ENCODE data around the gene EMC6. TPM values are rescaled to one million over a fixed set of nuclear protein-coding genes. Genes with fewer than 3 reads are reported as not detected.

EMC6 gene
- total RNA-seq, 1 donor from 2014 or later, result 69.4 TPM

- intact Hi-C loops (cut with micrococcal nuclease), result no loop called here
- Mint-ChIP-seq H3K27ac (peak overlapping the region; percentile 92), H3K36me3 (ENCODE audit: low read depth) (peaks cover 52% of the 10 kb centered on the region)
Observed at GRCh38 chr17:3641014-3641413, 27.6 kb upstream of the EMC6 start.

DNA sequence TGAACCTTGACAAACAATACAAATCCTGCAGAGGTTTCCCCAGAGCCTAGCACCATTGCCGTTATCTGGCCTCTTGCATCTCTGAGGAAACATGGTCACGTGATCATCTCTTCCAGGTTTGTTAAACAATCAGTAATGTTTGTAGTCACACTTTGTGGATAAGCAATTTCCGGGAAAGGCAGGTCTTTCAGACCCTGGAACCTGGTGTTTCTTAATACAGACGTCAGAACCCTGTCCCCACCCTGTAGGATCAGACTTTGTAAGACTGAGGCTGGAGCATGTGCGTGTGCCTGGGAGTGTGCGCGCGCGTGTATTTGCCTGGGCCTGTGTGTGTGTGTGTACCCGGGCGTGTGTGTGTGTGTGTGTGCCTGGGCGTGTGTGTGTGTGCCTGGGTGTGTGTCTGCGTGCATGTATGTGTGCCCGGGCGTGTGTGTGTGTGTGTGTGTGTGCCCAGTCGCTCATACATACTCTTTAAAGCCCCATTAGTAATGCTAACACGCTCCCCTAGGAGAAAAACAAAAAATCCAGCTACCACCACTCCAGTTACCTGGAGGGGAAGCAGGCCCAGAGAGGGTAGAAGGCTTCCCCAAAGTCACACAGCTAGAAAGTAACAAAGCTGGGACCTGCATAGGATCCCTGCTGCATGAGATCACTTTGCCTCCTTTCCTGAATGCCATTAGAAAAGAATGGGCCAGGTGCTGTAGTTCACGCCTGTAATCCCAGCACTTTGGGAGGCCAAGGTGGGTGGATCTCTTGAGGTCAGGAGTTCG, 26.7 kb upstream of the EMC6 start:
- Mint-ChIP-seq H3K27me3 (no peaks in the 10 kb centered on the region), H3K36me3 (ENCODE audit: low read depth) (peaks cover 52% of the 10 kb centered on the region), H3K9me3 (no peaks in the 10 kb centered on the region), H3K4me1 (peaks cover 46% of the 10 kb centered on the region), H3K27ac (peak overlapping the region; percentile 18), H3K4me3 (no peak overlapping the region)
- intact Hi-C loops (cut with micrococcal nuclease), result no loop called here
- no peak for DNase-seq

More at GRCh38 chr17:3641014-3641413, 27.6 kb upstream of the EMC6 start:
- Mint-ChIP-seq H3K4me3 (no peak overlapping the region), H3K4me1 (peaks cover 46% of the 10 kb centered on the region), H3K27me3 (no peaks in the 10 kb centered on the region), H3K9me3 (no peaks in the 10 kb centered on the region)
- no peak for DNase-seq

- intact Hi-C loops (cut with micrococcal nuclease), result no loop called here
Observed at GRCh38 chr17:3643889-3644349, 24.7 kb upstream of the EMC6 start.

GRCh38 chr17:3645310-3645709, 23.3 kb upstream of the EMC6 start:
- H3K27me3 Mint-ChIP-seq, result no peaks in the 10 kb centered on the region
- H3K4me1 Mint-ChIP-seq, result peaks cover 27% of the 10 kb centered on the region
- H3K9me3 Mint-ChIP-seq, result no peaks in the 10 kb centered on the region
- intact Hi-C loops (cut with micrococcal nuclease), result no loop called here
- no peak for DNase-seq
- H3K36me3 Mint-ChIP-seq (ENCODE audit: low read depth), result peaks cover 52% of the 10 kb centered on the region
- no peak overlapping the region for H3K4me3 Mint-ChIP-seq
- H3K27ac Mint-ChIP-seq, result peak overlapping the region; percentile 67

More at GRCh38 chr17:3643889-3644349, 24.7 kb upstream of the EMC6 start:
- Mint-ChIP-seq H3K27me3 (no peaks in the 10 kb centered on the region), H3K9me3 (no peaks in the 10 kb centered on the region), H3K27ac (peak overlapping the region; percentile 54), H3K36me3 (ENCODE audit: low read depth) (peaks cover 51% of the 10 kb centered on the region), H3K4me3 (peak overlapping the region; percentile 6), H3K4me1 (peaks cover 36% of the 10 kb centered on the region)
- no peak for DNase-seq

DNA sequence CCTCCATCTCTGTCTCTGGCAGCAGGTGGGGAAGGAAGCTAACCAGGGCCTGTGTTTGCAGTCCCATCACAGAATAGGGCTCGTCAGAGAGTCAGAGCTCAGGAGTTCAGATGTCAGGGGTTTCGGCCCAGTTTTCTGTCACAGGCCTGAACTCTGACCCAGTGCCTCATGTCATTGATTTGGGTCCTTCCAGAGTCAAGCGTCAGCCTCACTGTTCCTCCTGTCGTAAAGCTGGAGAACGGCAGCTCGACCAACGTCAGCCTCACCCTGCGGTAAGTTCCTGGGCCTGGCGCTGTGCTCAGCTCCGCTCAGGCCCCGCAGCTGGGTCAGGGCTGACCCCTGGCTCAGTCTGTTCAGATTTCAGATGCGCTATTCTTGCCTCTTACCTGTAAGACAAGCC, 21.4 kb upstream of the EMC6 start:
- H3K9me3 Mint-ChIP-seq, result no peaks in the 10 kb centered on the region
- no peak for DNase-seq

GRCh38 chr17:3647769-3648555, 20.6 kb upstream of the EMC6 start:
- Mint-ChIP-seq H3K27me3 (no peaks in the 10 kb centered on the region), H3K27ac (peak overlapping the region; percentile 11)
- intact Hi-C loops (cut with micrococcal nuclease), result loop anchor here (2.0 kb wide), 1 partner anchor 45 kb away; no protein-coding TSS in a partner anchor

More for the DNA sequence above, 21.4 kb upstream of the EMC6 start:
- Mint-ChIP-seq H3K27ac (no peak overlapping the region), H3K36me3 (ENCODE audit: low read depth) (peaks cover 40% of the 10 kb centered on the region), H3K4me3 (no peak overlapping the region), H3K4me1 (peaks cover 19% of the 10 kb centered on the region), H3K27me3 (no peaks in the 10 kb centered on the region)
- intact Hi-C loops (cut with micrococcal nuclease), result no loop called here

GRCh38 chr17:3655766-3656165, 12.8 kb upstream of the EMC6 start:
- H3K36me3 Mint-ChIP-seq (ENCODE audit: low read depth), result peaks cover 10% of the 10 kb centered on the region
- no peak overlapping the region for H3K4me3 Mint-ChIP-seq
- peak overlapping the region; percentile 37 for H3K27ac Mint-ChIP-seq
- DNase-seq, result no peak
- no peaks in the 10 kb centered on the region for H3K27me3 Mint-ChIP-seq
- intact Hi-C loops (cut with micrococcal nuclease), result no loop called here
- no peaks in the 10 kb centered on the region for H3K9me3 Mint-ChIP-seq
- no peaks in the 10 kb centered on the region for H3K4me1 Mint-ChIP-seq

More at GRCh38 chr17:3647769-3648555, 20.6 kb upstream of the EMC6 start:
- H3K4me1 Mint-ChIP-seq, result peaks cover 19% of the 10 kb centered on the region
- H3K4me3 Mint-ChIP-seq, result no peak overlapping the region
- peak; percentile 83 for DNase-seq
- H3K36me3 Mint-ChIP-seq (ENCODE audit: low read depth), result peaks cover 36% of the 10 kb centered on the region
- no peaks in the 10 kb centered on the region for H3K9me3 Mint-ChIP-seq

DNA sequence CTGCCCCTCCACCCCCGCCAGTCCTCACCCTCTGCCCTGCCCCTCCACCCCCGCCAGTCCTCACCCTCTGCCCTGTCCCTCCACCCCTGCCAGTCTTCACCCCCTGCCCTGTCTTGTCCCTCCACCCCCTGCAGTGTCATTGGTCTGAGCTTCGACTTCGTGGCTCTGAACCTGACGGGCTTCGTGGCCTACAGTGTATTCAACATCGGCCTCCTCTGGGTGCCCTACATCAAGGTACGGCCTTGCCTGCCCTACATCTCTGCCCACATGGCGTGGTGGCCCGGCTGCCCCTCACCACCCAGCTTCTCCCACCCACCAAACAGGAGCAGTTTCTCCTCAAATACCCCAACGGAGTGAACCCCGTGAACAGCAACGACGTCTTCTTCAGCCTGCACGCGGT, 12.3 kb upstream of the EMC6 start:
- Mint-ChIP-seq H3K27me3 (no peaks in the 10 kb centered on the region), H3K36me3 (ENCODE audit: low read depth) (peaks cover 10% of the 10 kb centered on the region)
- intact Hi-C loops (cut with micrococcal nuclease), result no loop called here

DNA sequence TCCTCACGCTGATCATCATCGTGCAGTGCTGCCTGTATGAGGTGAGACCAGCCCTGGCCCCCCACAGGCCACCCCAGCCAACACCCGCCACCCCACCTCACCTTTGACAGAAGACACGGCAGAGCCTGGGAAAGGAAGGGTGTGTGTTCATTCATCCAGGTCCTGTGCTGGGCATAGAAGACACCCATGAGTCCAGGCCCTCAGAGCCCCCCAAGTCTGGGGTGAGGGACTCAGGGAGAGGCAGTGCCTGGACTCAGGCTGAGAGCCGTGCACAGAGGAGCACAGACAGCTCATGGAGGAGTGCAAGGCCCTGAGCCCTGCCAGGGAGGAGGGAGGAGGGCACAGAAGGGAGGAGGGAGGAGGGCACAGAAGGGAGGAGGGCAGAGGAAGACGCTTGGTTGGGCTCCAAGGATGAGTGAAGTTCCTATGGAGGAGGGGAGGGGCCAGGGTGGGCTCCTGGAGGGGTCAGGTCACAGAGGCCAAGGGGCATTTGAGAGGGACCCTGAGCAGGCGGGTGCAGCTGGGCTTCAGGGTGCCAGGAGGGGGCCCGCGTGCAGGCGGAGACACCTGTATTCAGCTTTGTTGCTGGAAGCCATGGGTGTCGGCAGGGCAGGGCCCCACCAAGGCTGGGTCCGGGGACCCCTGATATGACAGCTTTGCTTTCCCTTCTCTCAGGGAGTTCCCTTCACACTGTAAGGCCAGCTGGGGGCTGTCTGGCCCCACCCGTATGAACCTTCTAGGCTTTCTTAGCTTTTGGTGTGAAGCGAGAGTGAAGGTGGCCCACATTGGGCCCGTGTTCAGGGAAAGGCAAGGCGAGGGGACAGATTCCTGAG, 11.6 kb upstream of the EMC6 start:
- Mint-ChIP-seq H3K27ac (no peak overlapping the region), H3K27me3 (no peaks in the 10 kb centered on the region), H3K36me3 (ENCODE audit: low read depth) (peaks cover 10% of the 10 kb centered on the region), H3K4me1 (no peaks in the 10 kb centered on the region), H3K4me3 (no peak overlapping the region), H3K9me3 (no peaks in the 10 kb centered on the region)
- no peak for DNase-seq
- intact Hi-C loops (cut with micrococcal nuclease), result no loop called here

More for the DNA sequence above, 12.3 kb upstream of the EMC6 start:
- H3K27ac Mint-ChIP-seq, result no peak overlapping the region
- no peaks in the 10 kb centered on the region for H3K9me3 Mint-ChIP-seq
- no peak overlapping the region for H3K4me3 Mint-ChIP-seq
- no peaks in the 10 kb centered on the region for H3K4me1 Mint-ChIP-seq
- DNase-seq, result no peak

DNA sequence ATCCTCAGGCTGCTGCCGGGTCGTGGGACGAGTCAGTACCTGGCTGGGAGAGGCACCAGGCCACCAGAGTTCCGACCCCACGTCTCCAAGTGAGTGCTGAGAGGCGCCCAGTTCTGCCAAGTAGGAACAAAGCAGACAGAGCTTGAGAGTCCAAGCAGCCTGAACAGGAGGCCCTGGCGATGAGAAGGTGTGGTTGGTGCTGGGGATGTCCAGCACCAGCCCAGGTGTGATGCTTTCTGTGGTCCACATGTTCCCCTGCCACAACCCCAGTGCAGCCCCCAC, 11.1 kb upstream of the EMC6 start:
- Mint-ChIP-seq H3K36me3 (ENCODE audit: low read depth) (peaks cover 10% of the 10 kb centered on the region), H3K4me3 (no peak overlapping the region), H3K27ac (no peak overlapping the region), H3K27me3 (no peaks in the 10 kb centered on the region), H3K4me1 (no peaks in the 10 kb centered on the region), H3K9me3 (no peaks in the 10 kb centered on the region)
- DNase-seq, result no peak
- intact Hi-C loops (cut with micrococcal nuclease), result no loop called here

DNA sequence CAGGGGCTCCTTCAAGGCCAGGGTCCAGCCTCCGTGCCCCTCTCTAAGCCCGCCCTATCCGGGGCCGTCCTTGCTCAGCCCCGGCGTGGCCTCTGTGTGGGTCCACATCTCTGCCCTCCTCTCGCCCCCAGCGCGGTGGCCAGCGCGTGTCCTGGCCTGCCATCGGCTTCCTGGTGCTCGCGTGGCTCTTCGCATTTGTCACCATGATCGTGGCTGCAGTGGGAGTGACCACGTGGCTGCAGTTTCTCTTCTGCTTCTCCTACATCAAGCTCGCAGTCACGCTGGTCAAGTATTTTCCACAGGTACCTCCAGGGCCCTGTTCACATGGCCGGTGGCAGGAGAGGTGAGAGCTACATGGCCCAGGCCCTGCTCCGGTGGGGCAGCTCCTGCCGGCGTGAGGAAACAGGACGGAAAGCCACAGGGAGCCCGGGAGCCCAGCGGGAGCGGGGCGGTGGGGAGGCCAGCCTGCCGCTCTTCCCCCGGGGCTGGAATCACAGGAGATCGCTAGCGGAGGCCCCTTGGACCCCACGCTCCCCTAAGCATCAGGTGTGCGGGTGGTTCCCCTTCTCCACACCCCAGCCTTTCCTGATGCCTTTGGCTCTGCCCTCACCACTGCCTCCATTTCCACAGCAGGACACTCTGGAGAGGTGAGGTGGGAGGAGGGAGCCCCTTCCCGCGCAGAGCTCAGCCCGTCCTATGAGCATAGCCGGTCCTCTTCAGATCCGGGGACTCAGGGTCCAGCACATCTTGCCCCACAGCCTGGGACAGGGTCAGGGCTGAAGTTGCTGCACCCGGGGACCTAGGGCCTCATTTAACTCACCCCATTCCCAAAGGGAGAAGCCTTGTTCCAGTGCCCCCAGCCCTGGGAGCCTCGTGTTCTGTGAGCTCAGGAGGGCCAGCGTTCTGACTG, 10.5 kb upstream of the EMC6 start:
- no peaks in the 10 kb centered on the region for H3K9me3 Mint-ChIP-seq
- no peak overlapping the region for H3K27ac Mint-ChIP-seq
- intact Hi-C loops (cut with micrococcal nuclease), result no loop called here
- H3K27me3 Mint-ChIP-seq, result no peaks in the 10 kb centered on the region
- DNase-seq, result no peak
- peaks cover 10% of the 10 kb centered on the region for H3K36me3 Mint-ChIP-seq (ENCODE audit: low read depth)
- H3K4me3 Mint-ChIP-seq, result no peak overlapping the region
- H3K4me1 Mint-ChIP-seq, result no peaks in the 10 kb centered on the region

DNA sequence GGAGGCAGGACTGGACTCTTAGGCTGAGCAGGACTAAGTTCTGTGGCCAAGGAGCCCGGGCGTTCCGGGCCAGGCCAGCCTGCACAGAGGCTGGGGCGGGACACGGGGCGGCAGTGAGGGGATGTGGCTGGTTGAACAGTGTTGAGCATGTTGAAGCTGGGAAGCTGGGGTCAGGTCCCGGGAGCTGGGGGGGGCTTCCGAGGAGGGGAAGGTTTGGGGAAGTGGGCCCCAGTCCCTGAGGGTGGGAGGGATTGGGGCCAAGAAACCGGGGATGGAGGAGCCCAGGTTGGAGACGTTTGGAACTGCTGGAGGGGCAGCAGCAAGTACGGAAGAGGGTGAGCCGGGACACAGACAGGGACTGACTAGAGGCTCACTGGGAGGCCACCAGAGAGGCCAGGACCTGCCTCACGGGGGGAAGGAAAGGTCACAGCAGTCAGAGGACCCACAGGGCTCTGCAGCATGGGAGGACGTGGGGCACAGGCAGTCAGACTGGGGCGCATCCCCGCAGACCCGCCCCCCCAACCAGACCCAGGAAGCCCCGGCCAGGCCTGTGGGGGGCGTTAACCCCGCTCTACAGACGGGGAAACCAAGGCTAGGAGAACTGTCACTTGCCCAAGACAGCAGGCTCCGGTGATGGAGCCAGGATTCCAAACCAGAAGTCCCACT, 9.7 kb upstream of the EMC6 start:
- H3K9me3 Mint-ChIP-seq, result no peaks in the 10 kb centered on the region
- intact Hi-C loops (cut with micrococcal nuclease), result no loop called here
- H3K27ac Mint-ChIP-seq, result no peak overlapping the region
- H3K36me3 Mint-ChIP-seq (ENCODE audit: low read depth), result peaks cover 7% of the 10 kb centered on the region
- DNase-seq, result no peak
- no peaks in the 10 kb centered on the region for H3K27me3 Mint-ChIP-seq
- H3K4me1 Mint-ChIP-seq, result no peaks in the 10 kb centered on the region
- no peak overlapping the region for H3K4me3 Mint-ChIP-seq
